Glomerular visceral epithelial cell (primary cell): ENCODE measurements around the gene PRKACG.
"Not testable (repeated sequence)": the region's sequence is repeated elsewhere in the genome, so short reads cannot be mapped to it uniquely, and the experiment has no call there.

Experiments used
- DNase-seq: peaks from one replicate; pipeline ENCODE4 v3.0.0-alpha.2; 2016; ENCODE audit errors: extremely low spot score

Gene PRKACG

GRCh38 chr9:69014013-69014412, at the start of gene PRKACG:
PRKACG (minus strand) TSS chr9:69014113; CDS start chr9:69014092, 21 bp downstream.
- no peak for DNase-seq

- no peak for DNase-seq
Observed at GRCh38 chr9:69062195-69062594, 48.3 kb upstream of the PRKACG start.

GRCh38 chr9:69060766-69061165, 46.9 kb upstream of the PRKACG start:
- no peak for DNase-seq

GRCh38 chr9:69058101-69058500, 44.2 kb upstream of the PRKACG start:
- DNase-seq: no peak

GRCh38 chr9:69056191-69056815, 42.4 kb upstream of the PRKACG start:
- peak; percentile 31 for DNase-seq

GRCh38 chr9:69054989-69055388, 41.1 kb upstream of the PRKACG start:
- DNase-seq: no peak

- not testable (repeated sequence) for DNase-seq
Observed at GRCh38 chr9:69050936-69051335, 37.0 kb upstream of the PRKACG start.

- no peak for DNase-seq
Observed at GRCh38 chr9:69049094-69049493, 35.2 kb upstream of the PRKACG start.

- no peak for DNase-seq
Observed at GRCh38 chr9:69047371-69047770, 33.5 kb upstream of the PRKACG start.

GRCh38 chr9:69046723-69047122, 32.8 kb upstream of the PRKACG start:
- no peak for DNase-seq

GRCh38 chr9:69045821-69046220, 31.9 kb upstream of the PRKACG start:
- no peak for DNase-seq

- DNase-seq: peak; percentile 46
Observed at GRCh38 chr9:69044240-69045219, 30.6 kb upstream of the PRKACG start.

GRCh38 chr9:69040646-69041045, 26.7 kb upstream of the PRKACG start:
- no peak for DNase-seq

GRCh38 chr9:69036799-69037198, 22.9 kb upstream of the PRKACG start:
- DNase-seq: no peak

- DNase-seq: peak; percentile 13
Observed at GRCh38 chr9:69036309-69036708, 22.4 kb upstream of the PRKACG start.

- DNase-seq: peak; percentile 83
Observed at GRCh38 chr9:69035438-69036308, 21.8 kb upstream of the PRKACG start, which contains the start of gene FXN. FXN (plus strand) TSS chr9:69035752; CDS start chr9:69035783, 31 bp downstream.

GRCh38 chr9:69034071-69034470, 20.2 kb upstream of the PRKACG start:
- no peak for DNase-seq

- no peak for DNase-seq
Observed at GRCh38 chr9:69030851-69031645, 17.1 kb upstream of the PRKACG start.

GRCh38 chr9:69029535-69029934, 15.6 kb upstream of the PRKACG start:
- no peak for DNase-seq

- DNase-seq: no peak
Observed at GRCh38 chr9:69028754-69029153, 14.8 kb upstream of the PRKACG start.
